Measurements from ENCODE around the gene PPP2R5D.

The PPP2R5D gene

GRCh38 chr6:43029120-43029519, 44.8 kb downstream of the PPP2R5D start:
- TF ChIP-seq USF1 (IDR thresholded peaks at IDR 0.05) (no peak), RAD21 (IDR thresholded peaks at IDR 0.05; ENCODE audit: low read depth) (no peak), YY1 (IDR thresholded peaks at IDR 0.05; ENCODE audit: low read depth) (no peak), TAF1 (IDR thresholded peaks at IDR 0.05; ENCODE audit: low read depth) (no peak), REST (IDR thresholded peaks at IDR 0.05; ENCODE audit: low read depth) (no peak), ZBTB7A (IDR thresholded peaks at IDR 0.05; ENCODE audit: low read depth) (no peak), MAX (IDR thresholded peaks at IDR 0.05) (no peak), CREB1 (IDR thresholded peaks at IDR 0.05; ENCODE audit: low read depth) (no peak)

- TF ChIP-seq TEAD4 (IDR thresholded peaks at IDR 0.05) (no peak), EP300 (IDR thresholded peaks at IDR 0.05; ENCODE audit: borderline replicate concordance) (no peak)
Observed at GRCh38 chr6:43032326-43032725, 48.0 kb downstream of the PPP2R5D start.

- no peak for TF ChIP-seq TAF1 (IDR thresholded peaks at IDR 0.05; ENCODE audit: low read depth)
- no peak for TF ChIP-seq TEAD4 (IDR thresholded peaks at IDR 0.05)
- no peak for TF ChIP-seq REST (IDR thresholded peaks at IDR 0.05; ENCODE audit: low read depth)
- TF ChIP-seq USF1 (IDR thresholded peaks at IDR 0.05), result no peak
- TF ChIP-seq CEBPB (IDR thresholded peaks at IDR 0.05), result no peak
Observed at GRCh38 chr6:43033496-43034189, 49.3 kb downstream of the PPP2R5D start.

GRCh38 chr6:43034190-43034525, 49.8 kb downstream of the PPP2R5D start:
- no peak for TF ChIP-seq REST (IDR thresholded peaks at IDR 0.05; ENCODE audit: low read depth)
- TF ChIP-seq TEAD4 (IDR thresholded peaks at IDR 0.05), result no peak
- no peak for TF ChIP-seq ZBTB7A (IDR thresholded peaks at IDR 0.05; ENCODE audit: low read depth)
- TF ChIP-seq USF1 (IDR thresholded peaks at IDR 0.05), result no peak
- no peak for TF ChIP-seq MAX (IDR thresholded peaks at IDR 0.05)
- no peak for TF ChIP-seq EP300 (IDR thresholded peaks at IDR 0.05; ENCODE audit: borderline replicate concordance)
- TF ChIP-seq YY1 (IDR thresholded peaks at IDR 0.05; ENCODE audit: low read depth), result no peak
- TF ChIP-seq NFIC (IDR thresholded peaks at IDR 0.05), result no peak
- TF ChIP-seq CEBPB (IDR thresholded peaks at IDR 0.05), result no peak
- TF ChIP-seq TCF12 (IDR thresholded peaks at IDR 0.05; ENCODE audit: low read depth), result no peak
- TF ChIP-seq EGR1 (IDR thresholded peaks at IDR 0.05), result no peak

- TF ChIP-seq TCF12 (IDR thresholded peaks at IDR 0.05; ENCODE audit: low read depth), result no peak
- no peak for TF ChIP-seq CREB1 (IDR thresholded peaks at IDR 0.05; ENCODE audit: low read depth)
- TF ChIP-seq CEBPB (IDR thresholded peaks at IDR 0.05), result no peak
- no peak for TF ChIP-seq REST (IDR thresholded peaks at IDR 0.05; ENCODE audit: low read depth)
- no peak for TF ChIP-seq YY1 (IDR thresholded peaks at IDR 0.05; ENCODE audit: low read depth)
- no peak for TF ChIP-seq NFIC (IDR thresholded peaks at IDR 0.05)
- TF ChIP-seq USF1 (IDR thresholded peaks at IDR 0.05), result no peak
- TF ChIP-seq EP300 (IDR thresholded peaks at IDR 0.05; ENCODE audit: borderline replicate concordance), result no peak
Observed at GRCh38 chr6:43035495-43036194, 51.3 kb downstream of the PPP2R5D start.
